ENCODE data around the gene GALNT6.
A peak's percentile ranks its signal among the peaks of the same experiment; 100 is the strongest.

GALNT6 gene

DNA sequence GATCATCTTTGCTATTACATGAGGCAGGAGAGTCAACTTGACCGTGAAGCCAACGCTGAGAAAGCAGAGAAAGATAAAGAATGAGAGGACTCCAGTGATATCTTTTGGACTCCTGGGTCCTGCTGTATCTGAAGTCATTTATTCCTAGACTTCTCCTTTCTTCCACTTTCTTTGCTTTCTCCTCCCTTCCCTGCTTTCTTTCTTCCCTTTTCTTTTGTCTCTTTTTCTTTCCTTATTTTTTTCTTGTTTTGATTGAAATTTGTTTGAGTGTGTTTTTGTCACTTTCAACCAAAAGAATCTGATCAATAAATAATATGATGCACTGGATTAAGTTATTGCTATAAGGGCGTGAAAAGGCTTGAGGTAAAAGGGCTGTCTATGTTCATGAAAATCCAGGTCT, 13.4 kb upstream of the GALNT6 start:
- DNase-seq (ENCODE audit: low read depth) = no peak

DNA sequence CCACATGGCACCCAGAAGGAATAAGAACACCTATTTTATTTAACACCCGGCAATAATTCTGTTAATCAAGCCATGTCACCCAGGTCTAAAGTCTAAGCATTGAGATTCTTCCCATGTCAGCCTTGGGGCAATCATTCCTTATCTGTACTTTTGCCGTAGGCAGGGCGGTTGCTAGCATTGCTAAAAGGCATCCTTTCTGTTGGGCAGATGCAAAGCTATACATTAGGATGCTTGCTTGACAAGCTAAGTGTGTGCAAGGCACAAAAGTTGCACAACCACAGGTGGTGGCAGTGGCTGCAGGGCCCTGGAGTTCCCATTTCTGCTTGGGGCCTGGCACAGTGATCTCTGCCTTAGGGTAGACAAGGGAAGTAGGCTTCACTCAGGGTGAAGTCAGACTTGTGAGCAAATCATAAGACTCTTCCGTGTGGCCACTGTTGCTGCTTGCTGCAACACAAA, 12.5 kb upstream of the GALNT6 start:
- DNase-seq (ENCODE audit: low read depth) = no peak

DNA sequence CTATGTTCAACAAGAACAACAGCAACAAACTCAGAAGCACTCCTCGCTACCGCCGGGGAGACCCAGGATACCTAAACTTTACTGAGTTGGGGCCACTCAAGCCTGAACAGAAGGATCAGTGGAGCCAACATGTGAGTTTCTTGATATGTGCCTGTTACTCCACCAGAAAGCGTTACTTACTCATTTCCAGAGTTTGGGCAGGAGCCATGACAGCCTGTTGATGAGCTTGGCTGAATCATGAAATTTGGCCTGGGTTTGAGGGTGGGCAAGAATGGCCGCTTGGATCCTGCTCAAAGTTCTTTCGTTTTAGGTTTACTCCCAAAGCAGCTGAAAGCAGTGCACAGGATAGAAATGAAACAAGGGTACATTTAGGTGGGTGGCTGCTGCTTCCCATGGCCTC, 12.0 kb upstream of the GALNT6 start:
- no peak for DNase-seq (ENCODE audit: low read depth)

DNA sequence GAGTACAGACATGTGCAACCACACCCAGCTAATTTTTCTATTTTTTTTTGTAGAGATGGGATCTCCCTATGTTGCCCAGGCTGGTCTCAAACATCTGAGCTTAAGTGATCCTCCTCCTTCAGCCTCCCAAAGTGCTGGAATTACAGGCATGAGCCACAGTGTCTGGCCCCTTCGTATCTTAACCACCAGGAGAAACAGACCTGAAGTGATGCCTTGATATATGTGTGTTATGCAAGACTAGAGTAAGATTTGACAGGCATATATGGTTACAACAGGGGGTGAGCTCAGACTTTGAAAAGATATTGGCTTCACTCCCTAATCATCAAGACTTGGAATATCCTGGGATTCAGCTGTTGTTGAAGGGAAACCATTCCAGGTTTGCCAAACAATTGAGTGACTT, 10.7 kb upstream of the GALNT6 start:
- DNase-seq (ENCODE audit: low read depth) = no peak

DNA sequence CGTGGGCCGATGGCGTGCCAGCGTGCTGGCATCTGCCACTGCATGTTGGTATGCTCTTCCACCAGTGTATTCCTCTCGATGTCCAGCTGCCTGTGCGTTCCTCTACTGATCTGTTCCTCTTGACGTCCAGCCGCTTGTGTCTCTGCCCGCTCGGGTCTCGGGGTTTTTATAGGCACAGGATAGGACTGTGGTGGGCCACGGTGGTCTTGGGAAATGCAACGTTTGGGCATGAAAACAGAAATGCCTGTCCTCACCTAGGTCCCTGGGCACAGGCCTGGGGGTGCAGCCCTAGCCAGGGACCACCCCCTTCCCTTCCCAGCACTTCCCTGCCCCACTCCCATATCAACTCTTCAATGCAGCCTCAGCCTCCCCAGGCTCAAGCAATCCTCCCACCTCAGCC, 10.3 kb upstream of the GALNT6 start:
- DNase-seq (ENCODE audit: low read depth) = no peak

DNA sequence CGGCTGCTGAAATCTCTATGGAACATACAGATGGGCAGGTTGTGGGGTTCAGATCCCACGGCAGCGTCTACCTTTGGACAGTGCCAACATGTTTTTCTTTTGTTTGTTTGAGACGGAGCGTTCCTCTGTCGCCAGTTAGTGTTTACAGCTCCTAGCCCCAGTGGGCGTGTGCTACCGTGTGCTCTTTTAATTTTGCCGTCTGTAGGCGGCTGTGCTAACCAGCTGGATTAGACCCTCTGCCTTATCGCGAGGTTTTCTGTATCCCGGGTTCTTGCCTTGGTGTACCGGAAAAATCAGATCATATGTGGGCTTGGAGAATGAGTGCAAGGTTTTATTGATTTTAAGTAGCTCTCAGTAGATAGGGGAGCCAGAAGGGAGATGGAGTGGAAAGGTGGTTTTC, 9.8 kb upstream of the GALNT6 start:
- DNase-seq (ENCODE audit: low read depth) = no peak

DNA sequence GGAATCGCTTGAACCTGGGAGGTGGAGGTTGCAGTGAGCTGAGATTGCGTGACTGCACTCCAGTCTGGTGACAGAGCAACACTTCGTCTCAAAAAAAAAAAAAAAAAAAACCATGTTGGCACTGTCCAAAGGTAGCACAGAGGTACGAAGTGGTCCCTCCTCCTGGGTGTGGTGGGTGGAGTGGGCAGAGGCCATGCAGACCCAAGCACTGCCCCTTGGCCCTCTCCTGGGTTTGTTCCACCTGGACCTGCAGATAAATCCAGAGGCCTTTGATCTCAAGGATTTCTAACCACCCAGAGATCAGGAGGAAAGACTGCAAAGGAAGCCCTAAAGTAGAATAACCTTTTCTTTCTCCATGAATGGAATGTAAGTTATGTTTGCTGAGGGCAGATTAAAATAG, 8.7 kb upstream of the GALNT6 start:
- no peak for DNase-seq (ENCODE audit: low read depth)

DNA sequence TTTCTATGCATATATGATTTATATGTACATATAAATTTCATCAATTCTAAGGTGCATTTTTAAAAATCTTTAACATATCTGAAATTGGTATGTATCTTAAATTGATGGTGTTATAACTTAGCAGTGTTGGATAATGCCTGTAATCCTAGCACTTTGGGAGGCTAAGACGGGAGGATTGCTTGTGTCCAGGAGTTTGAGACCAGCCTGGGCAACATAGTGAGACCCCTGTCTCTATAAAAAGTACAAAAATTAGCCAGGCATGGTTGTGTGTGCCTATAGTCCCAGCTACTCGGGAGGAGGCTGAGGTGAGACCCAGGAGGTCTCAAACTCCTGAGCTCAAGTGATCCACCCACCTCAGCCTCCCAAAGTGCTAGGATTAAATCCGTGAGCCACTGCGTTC, 6.5 kb upstream of the GALNT6 start:
- DNase-seq (ENCODE audit: low read depth) = no peak

DNA sequence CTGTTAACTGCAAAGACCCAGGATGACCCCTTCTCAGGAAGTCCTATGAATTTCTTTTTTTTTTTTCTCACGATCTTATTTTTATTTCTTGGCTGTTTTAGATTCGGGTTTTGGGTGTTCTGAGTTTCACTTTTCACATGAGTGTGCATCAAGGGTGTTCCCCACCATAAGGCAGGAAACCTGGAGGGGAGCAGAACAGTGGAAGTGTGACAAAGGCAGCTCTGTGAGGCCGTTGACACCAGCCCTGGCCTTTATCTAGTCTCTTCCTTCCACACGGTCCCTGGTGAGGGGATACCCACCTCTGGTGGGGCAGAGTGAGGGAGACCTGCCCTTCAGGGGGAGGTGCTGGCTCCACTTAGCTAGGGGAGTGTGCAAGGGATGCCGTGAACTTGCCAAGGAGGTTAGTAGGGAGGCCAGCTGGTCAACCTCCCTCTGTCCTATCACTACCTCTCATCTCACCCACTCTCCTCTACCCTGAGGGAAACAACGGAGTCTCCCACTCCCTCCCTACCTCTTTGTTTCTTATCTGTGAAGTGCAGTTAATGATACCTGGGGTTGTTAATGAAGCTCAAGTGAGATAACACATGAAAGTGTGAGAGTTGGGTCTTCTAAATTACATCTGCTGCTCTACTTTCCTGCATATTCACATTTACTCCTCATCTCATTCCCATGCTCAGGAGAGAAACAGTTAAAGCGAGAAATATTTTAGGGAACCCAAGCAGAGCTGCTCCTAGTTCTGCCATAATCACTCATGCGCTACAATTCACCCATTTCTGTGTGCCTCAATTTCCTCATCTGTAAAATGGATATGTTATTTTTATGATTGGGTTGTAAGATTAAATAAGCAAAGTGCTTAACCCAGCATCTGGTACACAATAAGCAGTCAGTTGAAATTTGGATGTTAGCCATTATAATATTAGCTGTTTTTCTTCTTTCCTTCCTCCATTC, 4.4 kb upstream of the GALNT6 start:
- no peak for DNase-seq (ENCODE audit: low read depth)

DNA sequence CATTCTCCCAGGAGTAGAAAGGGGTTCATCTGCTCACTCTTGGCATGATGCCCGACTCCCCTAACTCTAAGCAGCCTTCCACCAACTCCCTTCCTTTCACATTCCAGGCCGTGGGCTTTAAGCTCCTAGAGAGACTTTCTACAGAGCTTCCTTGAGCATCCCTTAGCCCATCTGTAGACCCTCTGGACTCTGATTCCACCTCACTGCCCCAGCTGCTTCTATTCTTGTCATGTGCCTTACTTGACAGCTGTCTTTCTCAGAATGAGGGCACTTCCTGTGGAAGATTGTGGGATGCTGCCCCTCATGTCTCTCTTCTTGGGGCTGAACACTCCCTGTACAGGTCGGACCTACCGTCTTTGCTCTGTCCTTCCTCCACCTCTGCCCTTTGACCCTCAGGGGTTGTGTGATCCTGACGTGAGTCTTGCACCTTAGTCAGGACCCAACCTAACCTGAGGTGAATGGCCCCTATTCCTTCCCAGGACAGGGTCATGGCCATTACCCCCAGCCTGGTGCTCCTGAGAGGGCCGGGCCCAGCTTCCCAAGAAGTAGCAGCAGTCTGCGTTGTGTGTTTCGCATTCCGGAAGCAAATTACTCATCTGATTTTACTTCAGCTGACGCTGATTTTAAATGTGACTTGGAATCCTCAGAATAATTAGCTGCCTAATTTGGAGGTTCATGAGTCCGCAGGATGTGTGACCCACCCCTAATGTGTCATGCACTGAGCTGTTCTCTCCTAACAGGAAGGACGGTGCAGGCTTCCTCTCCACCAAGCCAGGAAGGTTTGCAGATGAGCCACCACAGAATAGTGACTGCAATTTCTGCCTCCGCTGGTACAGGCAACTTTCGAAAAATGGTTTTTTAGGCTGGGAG, 2.7 kb upstream of the GALNT6 start:
- no peak for DNase-seq (ENCODE audit: low read depth)

DNA sequence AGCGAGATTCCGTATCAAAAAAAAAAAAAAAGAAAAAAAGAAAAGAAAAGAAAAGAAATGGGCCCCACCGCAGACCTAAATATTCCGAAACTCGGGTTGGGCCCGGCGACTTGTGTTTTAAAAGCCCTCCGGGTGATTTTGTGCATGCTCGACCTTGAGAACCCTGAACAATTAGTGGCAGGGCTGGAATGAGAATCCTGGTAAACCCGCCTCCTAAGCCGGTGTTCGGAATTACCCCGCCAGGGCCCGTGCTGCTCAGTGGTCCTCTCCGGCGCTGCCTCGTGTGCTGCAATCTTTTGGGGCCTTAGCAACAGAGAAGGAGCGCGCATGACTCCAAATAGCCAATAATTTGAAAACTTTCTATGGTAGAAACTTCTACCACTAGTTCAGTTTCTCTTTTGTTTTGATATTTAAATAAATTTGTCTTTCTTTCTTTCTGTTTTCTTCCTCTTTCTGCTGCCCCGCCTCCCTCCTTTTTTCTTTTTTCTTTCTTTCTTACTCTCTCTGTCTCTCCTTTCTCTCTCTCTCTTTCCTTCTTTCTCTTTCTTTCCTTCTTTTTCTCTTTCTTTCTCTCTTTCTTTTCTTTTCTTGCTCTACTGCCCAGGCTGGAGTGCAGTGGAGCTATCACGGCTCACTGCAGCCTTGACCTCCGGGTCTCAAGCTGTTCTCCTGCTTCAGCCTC, 1.5 kb upstream of the GALNT6 start:
- no peak for DNase-seq (ENCODE audit: low read depth)

DNA sequence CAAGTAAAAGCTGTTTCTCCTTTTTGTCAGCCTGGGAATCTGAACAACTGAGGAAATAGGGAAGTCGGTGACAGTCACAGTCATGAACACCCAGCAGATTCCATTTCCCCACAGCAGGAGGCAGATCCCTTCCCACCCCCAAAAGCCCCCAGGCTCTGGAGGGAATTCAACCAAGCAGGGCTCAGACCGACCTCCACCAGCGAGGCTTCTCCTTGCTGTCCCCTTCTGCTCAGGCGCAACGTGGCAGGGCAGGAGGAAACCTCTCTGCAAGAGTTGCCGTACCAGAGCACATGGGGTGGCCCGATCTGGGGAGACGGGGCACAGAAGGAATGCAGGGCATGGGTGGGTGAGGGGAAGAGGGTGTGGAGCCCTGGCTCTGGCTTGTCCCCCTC, 319 bp downstream of the GALNT6 start:
- no peak for DNase-seq (ENCODE audit: low read depth)

DNA sequence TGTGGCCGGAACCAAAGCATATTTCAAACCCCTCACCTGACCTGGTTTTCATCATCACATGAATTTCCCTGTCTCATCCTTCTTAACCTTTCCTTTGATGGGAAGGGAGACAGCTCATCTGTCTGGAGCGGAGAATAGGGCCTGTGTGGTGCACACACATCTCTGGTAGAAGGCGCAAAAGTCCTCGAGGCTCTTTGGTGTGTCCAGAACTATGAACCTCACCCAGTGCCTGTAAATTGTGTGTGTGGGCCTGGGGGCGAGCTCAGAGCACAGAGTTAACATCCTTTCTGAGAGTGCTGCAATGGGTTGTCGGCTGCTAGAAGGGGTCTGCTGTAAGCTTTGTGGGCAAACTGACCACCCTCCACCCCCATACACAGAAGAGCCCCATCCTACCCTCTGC, 749 bp downstream of the GALNT6 start:
- DNase-seq (ENCODE audit: low read depth) = no peak

DNA sequence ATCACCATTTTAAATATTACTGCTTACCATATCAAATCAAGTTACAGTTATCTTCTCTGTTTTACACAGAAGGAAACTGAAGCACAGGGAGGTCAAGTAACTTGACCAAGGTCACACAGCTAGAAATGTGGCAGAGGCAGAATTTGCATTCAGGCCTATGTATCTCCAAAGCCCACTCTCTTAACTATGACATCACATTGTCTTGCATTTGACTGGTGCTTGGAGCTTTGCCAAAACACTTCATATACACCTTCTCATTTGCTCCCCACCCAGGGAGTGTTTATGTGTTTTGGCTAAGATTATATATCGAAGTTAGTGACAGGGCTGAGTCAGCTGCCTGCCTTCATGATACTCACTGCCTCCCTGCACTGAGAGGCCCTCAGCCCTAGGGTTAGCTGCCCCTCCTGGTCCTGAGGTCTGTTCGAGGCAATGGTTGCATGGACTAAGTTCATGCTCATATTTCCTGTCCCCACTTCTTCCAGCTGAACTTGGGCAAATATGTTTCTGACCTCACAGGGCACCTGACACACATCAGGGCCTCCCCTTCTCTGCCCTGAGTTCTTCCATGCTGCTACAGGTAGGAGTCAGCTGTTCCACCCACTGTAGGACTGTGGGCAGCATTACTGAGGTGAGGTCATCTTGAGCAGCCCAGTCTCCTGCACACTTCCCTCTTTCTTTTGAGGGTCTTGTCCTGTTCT, 1.8 kb downstream of the GALNT6 start:
- no peak for DNase-seq (ENCODE audit: low read depth)

DNA sequence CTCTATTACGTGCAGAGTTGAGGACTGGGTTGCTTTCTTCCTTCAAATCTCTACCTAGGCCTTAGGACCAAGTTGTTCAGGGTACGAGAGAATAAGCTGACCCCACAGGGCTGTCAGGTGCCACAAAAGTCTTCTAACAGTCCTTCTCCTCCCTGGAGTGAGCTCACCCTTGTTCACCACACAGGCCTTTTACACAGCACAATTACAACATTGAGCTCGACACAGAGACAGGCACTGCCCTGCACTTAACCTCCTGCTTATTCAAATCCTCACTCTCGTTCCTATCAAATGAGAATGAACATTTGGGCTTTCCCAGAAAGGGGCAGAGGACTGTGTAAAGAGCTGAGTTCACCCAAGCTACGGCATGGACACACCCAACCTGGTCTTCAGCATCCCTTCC, 2.4 kb downstream of the GALNT6 start:
- no peak for DNase-seq (ENCODE audit: low read depth)

DNA sequence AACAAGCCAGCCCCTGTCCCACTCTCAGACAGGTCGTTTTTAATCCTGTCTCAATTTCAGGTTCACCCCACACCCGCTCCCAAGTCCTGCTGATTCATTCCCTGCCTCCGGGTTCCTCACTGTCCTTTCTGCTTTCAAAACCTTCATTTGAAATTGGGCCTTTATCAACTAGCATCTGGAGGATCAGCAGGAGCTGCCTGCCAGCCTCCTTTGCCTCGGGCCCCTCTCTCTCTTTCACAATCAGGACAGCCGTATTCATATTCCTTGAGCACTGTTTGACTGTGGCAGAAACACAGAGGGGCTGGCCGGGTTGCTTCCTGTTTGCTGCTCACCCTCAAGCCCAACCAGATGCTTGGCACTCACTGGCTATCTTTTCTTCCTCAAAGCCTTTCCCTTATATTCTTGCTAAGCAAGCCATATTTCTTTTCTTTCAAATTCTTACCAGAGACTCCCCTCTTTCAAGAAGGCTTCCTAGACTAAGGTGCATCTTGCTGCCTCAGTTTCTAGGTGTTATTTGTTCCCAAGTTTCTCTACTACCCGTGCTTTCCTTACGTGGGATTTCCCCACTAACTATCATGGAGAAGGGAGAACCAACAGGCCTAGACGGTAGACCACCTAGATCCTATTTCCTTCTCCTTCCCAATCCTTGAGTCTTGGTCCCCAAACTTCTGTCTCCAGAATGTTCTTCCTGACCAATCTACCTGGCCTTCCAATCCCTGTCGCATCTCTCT, 3.0 kb downstream of the GALNT6 start:
- DNase-seq (ENCODE audit: low read depth) = peak; percentile 53

DNA sequence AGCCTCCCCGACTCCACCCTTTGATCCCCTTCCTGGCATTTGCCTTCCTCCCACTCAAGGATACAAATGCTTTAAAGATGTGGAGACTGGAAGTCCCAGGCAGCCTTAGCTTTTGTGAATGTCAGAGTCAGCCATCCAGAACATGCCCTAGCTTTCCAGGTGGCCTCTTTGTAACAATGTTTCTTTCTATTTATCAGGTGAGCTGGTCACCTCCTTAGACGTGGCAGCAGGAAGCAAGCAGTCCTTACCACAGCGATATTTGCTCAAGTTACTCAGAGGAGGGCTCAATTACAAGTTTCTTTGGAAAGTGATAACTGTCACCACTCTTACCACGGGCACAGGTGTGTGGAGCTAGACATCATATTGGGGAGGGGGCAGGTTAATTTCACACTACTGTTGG, 4.9 kb downstream of the GALNT6 start:
- no peak for DNase-seq (ENCODE audit: low read depth)

DNA sequence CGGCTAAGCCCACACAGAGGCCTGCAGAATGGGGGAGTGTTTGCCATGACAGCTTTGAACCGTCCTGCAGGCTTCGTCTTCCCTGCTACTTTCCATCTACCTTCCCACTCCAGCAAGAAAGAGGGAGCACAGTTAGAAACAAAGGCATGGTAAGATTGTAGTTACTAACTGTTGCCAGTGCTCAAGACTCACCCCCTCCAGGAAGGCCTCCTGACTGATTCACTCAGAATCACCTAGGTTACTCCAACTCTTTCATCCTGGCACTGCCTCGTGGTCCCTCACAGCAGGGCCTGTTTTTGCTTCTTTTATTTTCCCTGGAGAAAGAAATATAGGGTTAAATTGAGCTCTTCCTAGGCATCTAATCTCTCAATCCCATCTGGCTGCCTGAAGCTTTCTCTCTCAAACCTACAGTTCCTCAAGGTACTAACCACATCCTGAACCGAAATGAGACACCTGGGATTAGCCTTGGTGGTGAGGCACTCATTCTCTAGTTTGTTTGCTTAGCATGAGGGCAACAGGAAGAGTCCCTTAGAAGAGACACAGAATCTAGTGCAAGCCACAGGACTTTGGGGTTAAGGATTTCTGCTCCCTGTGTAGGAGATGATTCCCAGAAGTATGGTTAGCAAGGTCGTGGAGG, 7.8 kb downstream of the GALNT6 start:
- DNase-seq (ENCODE audit: low read depth) = no peak

DNA sequence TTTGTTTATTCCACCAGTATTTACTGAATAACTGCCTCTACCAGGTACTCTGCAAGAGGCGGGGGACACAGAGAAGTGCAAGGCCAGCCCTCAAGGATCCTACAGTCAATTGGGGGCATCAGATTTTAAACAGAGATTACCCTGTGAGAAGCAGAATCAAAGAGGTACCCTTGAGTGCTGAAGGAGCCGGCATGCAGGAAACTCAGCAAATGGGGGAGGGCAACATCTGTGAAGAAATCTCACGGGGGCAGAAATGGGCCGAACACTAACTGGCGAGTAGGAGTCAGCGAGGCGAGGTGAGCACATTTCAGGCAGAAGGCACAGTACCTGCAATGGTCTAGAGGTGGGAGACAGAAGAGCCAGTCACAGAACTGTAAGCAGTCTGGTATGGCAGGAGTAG, 9.0 kb downstream of the GALNT6 start:
- DNase-seq (ENCODE audit: low read depth) = no peak

DNA sequence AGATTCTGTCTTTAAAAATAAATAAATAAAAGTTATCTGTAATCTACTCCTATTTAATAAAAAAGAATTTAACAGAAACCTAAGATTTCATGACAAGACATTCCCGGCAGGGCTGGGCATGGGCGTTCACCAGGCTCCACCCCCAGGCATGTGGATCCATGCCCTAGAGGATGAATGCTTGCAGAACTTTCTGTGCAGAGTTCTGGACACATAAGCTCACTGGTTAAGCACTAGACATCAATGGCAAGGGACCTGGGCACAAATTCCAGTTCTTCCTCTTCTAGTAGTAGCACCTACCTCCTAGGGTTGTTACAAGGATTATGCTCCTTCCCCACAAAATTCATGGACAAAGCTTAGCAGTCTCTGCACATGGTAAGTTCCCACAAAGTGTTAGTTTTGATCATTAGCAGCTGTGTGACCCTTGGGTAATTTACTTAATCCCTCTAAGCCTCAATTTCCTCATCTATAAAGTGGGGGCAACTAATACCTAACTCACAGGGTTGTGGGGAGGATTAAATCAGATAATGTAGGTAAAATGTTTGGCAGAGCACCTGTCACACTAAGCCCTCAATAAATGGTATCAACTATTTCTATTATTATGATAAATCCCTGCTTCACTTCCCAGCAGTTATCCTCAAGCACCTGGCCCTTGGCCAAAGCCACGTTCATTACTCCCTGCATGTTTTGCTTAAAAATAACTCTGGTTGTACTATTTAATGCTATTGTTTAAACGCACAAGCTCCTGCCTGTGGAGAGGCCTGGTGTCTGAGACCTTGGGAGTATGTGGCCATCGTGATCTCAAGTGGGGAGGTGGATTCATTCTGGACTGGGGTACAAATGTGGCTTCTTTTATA, 9.8 kb downstream of the GALNT6 start:
- DNase-seq (ENCODE audit: low read depth) = no peak

Measured in fibroblast of the conjunctiva (primary cell).